OCI-LY7 (cell line): Measurements from ENCODE around the gene ATP5F1D. TPM values are rescaled to one million over a fixed set of nuclear protein-coding genes. Genes with fewer than 3 reads are reported as not detected.

Experiments used
- BruUV-seq: library from RNA; stranded (reverse); fragments of 400-500 nt; replicated peaks from 2 replicates; lab custom pipeline; 2021; lab: Mats Ljungman, UMichigan
- CTCF ChIA-PET: fragments of 300-600 bp; sonication (Branson Sonifier 250); formaldehyde crosslinking; loops from one replicate; lab custom pipeline; 2022; ENCODE audit warnings: antibody characterized with exemption; ENCODE audit not compliant: unreplicated experiment; lab: Charles Lee
- POLR2A ChIA-PET: fragments of 300-600 bp; sonication (Branson Sonifier 250); formaldehyde crosslinking; loops from one replicate; lab custom pipeline; 2022; ENCODE audit warnings: antibody characterized with exemption; lab: Charles Lee
- DNase-seq: peaks from one replicate; pipeline ENCODE4 v3.0.0-alpha.2; 2015; ENCODE audit warnings: low spot score
- H2AFZ ChIP-seq: fragments of 200-600 bp; sonication (generic), shearing (Covaris generic); 2 replicates; pipeline ENCODE4 v1.6.1; 2014; ENCODE audit warnings: mild to moderate bottlenecking, antibody characterized with exemption, low read length, moderate library complexity
- H3K27ac ChIP-seq: fragments of 200-600 bp; sonication (generic); 2 replicates; pipeline ENCODE4 v1.5.1; 2014; ENCODE audit warnings: mixed run types, low read depth, mild to moderate bottlenecking, moderate library complexity, low read length, inconsistent platforms; ENCODE audit not compliant: poor library complexity, severe bottlenecking
- H3K36me3 ChIP-seq: fragments of 200-600 bp; sonication (generic); 2 replicates; pipeline ENCODE4 v1.6.1; 2014; ENCODE audit warnings: mild to moderate bottlenecking, antibody characterized with exemption, low read length, moderate library complexity, mixed read lengths; ENCODE audit not compliant: insufficient read depth
- H3K4me1 ChIP-seq: fragments of 200-600 bp; sonication (generic); 2 replicates; pipeline ENCODE4 v1.5.1; 2014; ENCODE audit warnings: mild to moderate bottlenecking, low read length; ENCODE audit not compliant: insufficient read depth, poor library complexity, severe bottlenecking
- H3K4me2 ChIP-seq: fragments of 200-600 bp; sonication (generic); 2 replicates; pipeline ENCODE4 v1.6.1; 2014; ENCODE audit warnings: mild to moderate bottlenecking, low read length
- H3K4me3 ChIP-seq: fragments of 200-600 bp; sonication (generic); 2 replicates; pipeline ENCODE4 v1.5.1; 2014; ENCODE audit warnings: mild to moderate bottlenecking, low read depth, low read length; ENCODE audit not compliant: poor library complexity, severe bottlenecking
- H3K79me2 ChIP-seq: fragments of 200-600 bp; sonication (generic); 2 replicates; pipeline ENCODE4 v1.6.1; 2016; ENCODE audit warnings: low read depth, mild to moderate bottlenecking, low read length, moderate library complexity, mixed read lengths; ENCODE audit not compliant: insufficient read depth
- H3K9me2 ChIP-seq: fragments of 200-600 bp; sonication (generic); 2 replicates; pipeline ENCODE4 v1.6.1; 2016; ENCODE audit warnings: mild to moderate bottlenecking, low read length, mixed read lengths; ENCODE audit not compliant: insufficient read depth
- H3K9me3 ChIP-seq: fragments of 200-600 bp; sonication (generic); 2 replicates; pipeline ENCODE4 v1.6.1; 2014; ENCODE audit warnings: mild to moderate bottlenecking, mixed run types, low read length, mixed read lengths
- H4K20me1 ChIP-seq: fragments of 200-600 bp; sonication (generic); 2 replicates; pipeline ENCODE4 v1.6.1; 2014; ENCODE audit warnings: mild to moderate bottlenecking, antibody characterized with exemption, low read length, moderate library complexity, mixed read lengths; ENCODE audit not compliant: insufficient read depth
- EZH2phosphoT487 ChIP-seq: fragments of 200-600 bp; sonication (generic); IDR thresholded peaks from 2 replicates; pipeline ENCODE4 v1.6.1; 2018; ENCODE audit warnings: low read depth, borderline replicate concordance, mild to moderate bottlenecking, mixed run types, antibody characterized with exemption, low read length, moderate library complexity, mixed read lengths
- intact Hi-C: fragments of 100-400 bp; cut with micrococcal nuclease; formaldehyde crosslinking; loops from one replicate; pipeline ENCODE4 v1.10.0; 2022; ENCODE audit not compliant: unreplicated experiment
- total RNA-seq, 2 experiments: library from RNA; depleted of rRNA in 1 of 2; stranded (reverse); fragments of >200 nt in 1 of 2; shearing (Covaris generic) in 1 of 2; gene quantifications; 2 replicates each; pipeline ENCODE4 v1.2.3, GENCODE V29; 2014 to 2022
- TF ChIP-seq, protein P1 (sequence below): fragments of 200-600 bp; sonication (generic); conservative IDR thresholded peaks from 2 replicates; pipeline ENCODE4 v1.5.1; 2014; ENCODE audit warnings: mild to moderate bottlenecking, antibody characterized with exemption, low read length, moderate library complexity, mixed read lengths

Gene ATP5F1D
- total RNA-seq, 2 experiments from 2014 or later, result 51.8 to 266 TPM

DNA sequence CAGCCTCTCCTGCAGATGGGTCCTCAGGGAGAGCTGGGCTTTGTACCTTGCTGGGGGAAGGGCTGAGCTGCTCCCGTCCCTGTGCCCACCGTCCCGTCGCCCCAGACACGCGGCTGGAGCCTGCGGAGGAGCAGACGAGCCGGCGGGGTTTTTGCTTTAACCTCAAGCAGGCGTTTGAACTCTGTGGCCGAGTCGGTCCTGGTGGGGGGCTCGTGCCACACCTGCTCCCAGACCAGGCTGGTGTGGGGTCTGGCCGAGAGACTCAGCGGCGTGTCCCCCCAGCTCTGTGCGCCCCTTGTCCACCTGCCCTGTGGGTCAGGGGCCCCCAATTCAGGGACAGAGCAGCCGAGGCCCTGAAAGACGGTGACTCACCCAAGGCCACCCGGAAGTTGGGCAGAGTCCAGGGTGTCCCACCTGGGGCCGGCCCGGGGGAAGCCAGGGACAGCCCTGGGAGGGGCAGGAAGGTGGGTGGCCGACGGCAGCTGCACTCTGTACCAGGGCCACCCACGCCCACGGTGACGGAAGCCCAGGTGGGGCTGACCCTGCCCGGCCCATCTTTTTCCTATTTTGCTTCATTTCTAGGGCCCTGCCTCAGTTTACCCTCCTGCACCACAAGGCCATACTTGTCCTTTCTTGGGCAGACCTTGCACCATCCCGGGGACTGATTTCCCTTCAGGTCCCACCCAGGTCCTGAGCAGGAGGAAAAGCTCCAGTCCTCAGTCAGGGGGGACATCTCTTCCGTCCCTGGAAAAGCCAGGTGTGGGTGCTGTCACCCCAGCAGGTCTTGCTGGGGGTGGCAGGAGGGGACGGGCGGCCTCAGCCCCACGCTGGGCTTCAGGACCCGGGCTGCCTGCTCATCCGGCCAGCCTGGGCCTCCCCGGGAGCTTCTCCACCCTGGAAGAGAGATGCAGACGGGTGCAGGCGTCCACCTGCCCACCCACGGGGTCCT lies 49.4 kb downstream of the ATP5F1D start:
- intact Hi-C loops, result no loop called here
- H3K9me2 ChIP-seq, result no peaks in the 10 kb centered on the region
- peaks cover 30% of the 10 kb centered on the region for H3K4me1 ChIP-seq
- no peak for TF ChIP-seq EZH2phosphoT487
- TF ChIP-seq, protein P1, sequence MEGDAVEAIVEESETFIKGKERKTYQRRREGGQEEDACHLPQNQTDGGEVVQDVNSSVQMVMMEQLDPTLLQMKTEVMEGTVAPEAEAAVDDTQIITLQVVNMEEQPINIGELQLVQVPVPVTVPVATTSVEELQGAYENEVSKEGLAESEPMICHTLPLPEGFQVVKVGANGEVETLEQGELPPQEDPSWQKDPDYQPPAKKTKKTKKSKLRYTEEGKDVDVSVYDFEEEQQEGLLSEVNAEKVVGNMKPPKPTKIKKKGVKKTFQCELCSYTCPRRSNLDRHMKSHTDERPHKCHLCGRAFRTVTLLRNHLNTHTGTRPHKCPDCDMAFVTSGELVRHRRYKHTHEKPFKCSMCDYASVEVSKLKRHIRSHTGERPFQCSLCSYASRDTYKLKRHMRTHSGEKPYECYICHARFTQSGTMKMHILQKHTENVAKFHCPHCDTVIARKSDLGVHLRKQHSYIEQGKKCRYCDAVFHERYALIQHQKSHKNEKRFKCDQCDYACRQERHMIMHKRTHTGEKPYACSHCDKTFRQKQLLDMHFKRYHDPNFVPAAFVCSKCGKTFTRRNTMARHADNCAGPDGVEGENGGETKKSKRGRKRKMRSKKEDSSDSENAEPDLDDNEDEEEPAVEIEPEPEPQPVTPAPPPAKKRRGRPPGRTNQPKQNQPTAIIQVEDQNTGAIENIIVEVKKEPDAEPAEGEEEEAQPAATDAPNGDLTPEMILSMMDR, result no peak
- no peak overlapping the region for H3K4me2 ChIP-seq
- ChIA-PET POLR2A (interaction anchor here (0.6 kb wide), 1 partner anchor 12 kb away, joined by 3 read pairs; no protein-coding TSS in a partner anchor), CTCF (interaction anchor here (0.6 kb wide), 1 partner anchor 92 kb away, joined by 6 read pairs; no protein-coding TSS in a partner anchor)
- no peaks in the 10 kb centered on the region for H3K36me3 ChIP-seq
- no peak overlapping the region for H2AFZ ChIP-seq
- no peak overlapping the region for H3K4me3 ChIP-seq
- no peaks in the 10 kb centered on the region for H4K20me1 ChIP-seq
- H3K9me3 ChIP-seq, result no peaks in the 10 kb centered on the region
- H3K27ac ChIP-seq, result no peak overlapping the region
- no TSS peak for BruUV-seq
- DNase-seq, result no peak
- no peaks in the 10 kb centered on the region for H3K79me2 ChIP-seq

GRCh38 chr19:1291761-1292418 lies 50.3 kb downstream of the ATP5F1D start:
- TF ChIP-seq EZH2phosphoT487, result no peak
- TF ChIP-seq, protein P1, result no peak
- Histone ChIP-seq H3K4me2 (peak overlapping the region; percentile 82), H3K9me2 (no peaks in the 10 kb centered on the region), H2AFZ (peak overlapping the region; percentile 52; the same call in 1 of the 2 replicates), H3K9me3 (no peaks in the 10 kb centered on the region), H3K79me2 (no peaks in the 10 kb centered on the region), H3K36me3 (no peaks in the 10 kb centered on the region), H3K27ac (no peak overlapping the region), H3K4me1 (peaks cover 34% of the 10 kb centered on the region), H4K20me1 (no peaks in the 10 kb centered on the region), H3K4me3 (peak overlapping the region; percentile 41)
- POLR2A ChIA-PET, result no interaction called here
- CTCF ChIA-PET, result interaction anchor here (0.6 kb wide), 1 partner anchor 91 kb away, joined by 6 read pairs; no protein-coding TSS in a partner anchor
- BruUV-seq, result no TSS peak
- intact Hi-C loops, result no loop called here
- peak; percentile 13 for DNase-seq
